GM21367 (cell line): Measurements from ENCODE around the gene KCNK17.
A peak's percentile ranks its signal among the peaks of the same experiment; 100 is the strongest.

Experiments
- ATAC-seq: cut with Tn5 transposase; IDR thresholded peaks from one replicate; pipeline ENCODE4 v1.9.1; 2021; ENCODE audit not compliant: unreplicated experiment

The KCNK17 gene, protein sequence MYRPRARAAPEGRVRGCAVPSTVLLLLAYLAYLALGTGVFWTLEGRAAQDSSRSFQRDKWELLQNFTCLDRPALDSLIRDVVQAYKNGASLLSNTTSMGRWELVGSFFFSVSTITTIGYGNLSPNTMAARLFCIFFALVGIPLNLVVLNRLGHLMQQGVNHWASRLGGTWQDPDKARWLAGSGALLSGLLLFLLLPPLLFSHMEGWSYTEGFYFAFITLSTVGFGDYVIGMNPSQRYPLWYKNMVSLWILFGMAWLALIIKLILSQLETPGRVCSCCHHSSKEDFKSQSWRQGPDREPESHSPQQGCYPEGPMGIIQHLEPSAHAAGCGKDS

DNA sequence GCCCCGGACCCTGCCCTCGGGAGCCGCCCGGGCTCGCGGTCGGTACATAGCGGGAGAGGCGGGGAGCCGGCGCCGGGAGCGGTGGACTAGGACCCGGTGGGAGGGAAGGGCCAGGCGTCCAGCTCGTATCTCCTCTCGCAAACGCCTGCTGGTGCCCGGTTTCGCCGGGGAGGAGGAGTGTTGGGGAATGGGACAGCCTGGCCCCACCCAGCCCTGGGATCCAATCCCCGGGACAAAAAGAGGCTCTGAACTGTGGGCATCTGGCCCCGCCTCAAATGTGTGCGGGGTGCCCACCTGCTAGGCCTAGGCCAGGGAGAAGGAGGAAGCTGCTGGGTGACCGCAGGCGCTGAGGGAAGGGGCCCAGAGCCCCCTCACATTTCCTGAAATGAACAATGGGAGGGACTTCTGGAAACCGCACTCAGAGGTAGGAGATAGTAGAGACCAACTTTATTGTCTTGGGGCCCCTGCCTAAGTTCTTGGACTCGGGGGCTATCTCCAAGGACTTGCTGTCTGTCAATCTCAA lies at the start of gene KCNK17:
Gene KCNK17, minus strand, starts transcription at position 147 of the 523 bp plus-strand sequence. Its CDS starts 99 bp downstream, at position 48.
- ATAC-seq = no peak

DNA sequence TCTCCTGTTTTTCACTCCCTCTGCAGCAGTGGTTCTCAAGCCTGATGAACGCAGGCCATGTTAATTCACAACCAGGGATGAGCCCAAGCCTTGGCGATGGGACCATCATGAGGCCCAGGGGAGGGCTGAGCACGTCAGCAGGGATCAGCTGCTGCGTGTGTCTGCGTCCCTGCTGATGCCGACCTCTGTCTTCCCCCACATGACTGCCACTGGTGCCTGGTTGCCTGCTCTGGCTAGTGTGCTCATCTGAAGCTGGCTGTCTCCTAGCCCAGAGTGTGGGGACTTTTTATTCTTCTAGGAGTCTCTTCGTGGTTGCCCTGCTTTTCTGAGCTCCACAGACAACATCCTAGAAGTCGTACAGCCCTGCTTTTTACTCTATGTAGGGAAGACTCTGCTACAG lies 49.1 kb upstream of the KCNK17 start:
- no peak for ATAC-seq

DNA sequence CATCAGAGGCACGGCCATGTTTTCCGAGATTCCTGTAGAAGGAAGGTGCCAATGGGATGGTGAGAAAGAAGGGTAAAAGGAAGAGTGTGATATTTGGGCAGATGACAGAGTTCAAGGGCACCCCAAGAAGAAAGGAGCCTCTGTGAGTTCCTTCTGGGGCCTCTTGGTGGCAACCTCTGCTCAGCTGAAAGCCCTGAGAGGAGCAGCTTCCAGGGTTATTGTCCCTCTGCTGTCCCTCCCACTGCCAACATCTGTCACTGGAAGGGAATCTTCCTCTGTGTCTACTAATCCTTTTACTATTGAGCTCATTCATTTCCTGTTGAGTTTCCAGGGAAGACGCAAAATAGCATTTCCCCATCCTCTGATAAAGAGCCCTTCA lies 48.3 kb upstream of the KCNK17 start:
- no peak for ATAC-seq

- ATAC-seq = peak; percentile 57
Measured at GRCh38 chr6:39361657-39362486, 47.7 kb upstream of the KCNK17 start.

- ATAC-seq = no peak
Measured at GRCh38 chr6:39360378-39360777, 46.2 kb upstream of the KCNK17 start.

DNA sequence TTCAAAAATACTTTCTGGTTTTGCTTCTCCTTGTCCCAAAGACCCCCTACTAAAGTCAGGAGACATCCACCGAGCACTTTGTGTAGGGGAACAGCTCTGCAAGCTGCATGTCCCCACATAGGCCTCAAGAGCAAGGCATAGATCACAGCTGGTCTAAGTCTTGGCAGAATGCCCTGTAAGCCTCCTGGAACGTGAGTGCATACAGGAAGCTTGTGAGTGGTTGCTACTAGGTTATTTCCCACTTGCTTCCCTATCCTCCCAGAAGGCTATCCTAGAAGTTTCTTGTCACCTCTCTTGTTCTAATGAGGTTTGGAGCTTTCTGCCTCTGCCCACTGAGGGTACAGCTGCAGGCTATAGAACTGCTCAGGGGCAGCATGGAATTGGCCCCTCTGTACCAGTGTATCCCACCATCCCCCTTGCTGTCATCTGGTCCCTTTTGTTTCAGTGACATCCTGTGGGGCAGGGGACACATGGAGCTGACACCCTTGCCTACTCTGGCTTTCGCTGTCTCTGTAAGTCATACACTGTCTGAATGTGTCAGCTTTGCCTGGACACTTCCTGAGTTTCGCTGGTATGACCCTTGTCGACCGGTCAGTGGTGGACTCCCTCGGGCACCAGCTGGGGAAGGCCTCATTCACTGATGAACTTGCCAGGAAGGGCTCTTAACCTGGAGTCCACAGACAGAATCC lies 43.9 kb upstream of the KCNK17 start:
- ATAC-seq = no peak

GRCh38 chr6:39353698-39354315 lies 39.6 kb upstream of the KCNK17 start:
- no peak for ATAC-seq

GRCh38 chr6:39350723-39351505 lies 36.7 kb upstream of the KCNK17 start:
- no peak for ATAC-seq

DNA sequence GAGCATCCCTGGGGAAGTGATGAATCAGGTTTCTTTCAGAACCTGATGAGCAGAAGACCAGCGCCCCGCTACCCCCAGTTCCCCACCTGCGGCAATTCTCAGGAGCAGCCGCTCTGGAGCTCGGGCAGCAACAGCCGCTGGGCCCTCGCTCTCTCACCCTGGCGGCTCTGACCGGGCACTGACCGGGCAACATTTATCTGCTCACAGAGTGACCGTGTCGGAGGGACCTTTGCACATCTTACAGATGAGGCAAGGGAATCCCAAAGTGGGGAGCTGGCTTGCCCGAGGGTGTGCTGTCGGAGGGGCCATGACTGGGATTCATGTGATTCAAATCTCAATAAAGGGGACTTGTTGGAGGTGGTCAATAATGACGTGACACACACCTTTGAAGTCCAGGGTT lies 34.5 kb upstream of the KCNK17 start:
- ATAC-seq = no peak

- ATAC-seq = no peak
Measured at GRCh38 chr6:39347906-39348585, 33.8 kb upstream of the KCNK17 start.

DNA sequence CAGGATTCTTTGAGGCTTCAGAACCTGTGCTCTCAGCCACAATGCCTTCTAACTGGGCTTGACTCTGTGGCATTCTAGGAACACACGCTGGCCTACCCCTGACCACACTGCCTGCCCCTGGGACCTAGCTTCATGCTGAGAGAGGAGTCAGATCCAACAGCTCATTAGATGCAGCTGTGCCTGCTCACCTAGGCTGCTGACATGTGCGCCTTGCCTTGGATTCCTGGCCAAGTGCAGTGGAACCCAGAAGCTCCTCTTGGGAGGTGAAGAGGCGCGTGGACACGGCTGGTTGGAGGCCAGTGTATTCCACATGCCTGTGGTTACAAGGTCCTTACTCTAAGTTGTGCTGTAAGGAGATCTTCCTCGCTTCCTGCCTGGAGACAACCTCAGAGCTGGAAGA lies 33.0 kb upstream of the KCNK17 start:
- no peak for ATAC-seq

GRCh38 chr6:39344821-39345280 lies 30.6 kb upstream of the KCNK17 start:
- no peak for ATAC-seq

DNA sequence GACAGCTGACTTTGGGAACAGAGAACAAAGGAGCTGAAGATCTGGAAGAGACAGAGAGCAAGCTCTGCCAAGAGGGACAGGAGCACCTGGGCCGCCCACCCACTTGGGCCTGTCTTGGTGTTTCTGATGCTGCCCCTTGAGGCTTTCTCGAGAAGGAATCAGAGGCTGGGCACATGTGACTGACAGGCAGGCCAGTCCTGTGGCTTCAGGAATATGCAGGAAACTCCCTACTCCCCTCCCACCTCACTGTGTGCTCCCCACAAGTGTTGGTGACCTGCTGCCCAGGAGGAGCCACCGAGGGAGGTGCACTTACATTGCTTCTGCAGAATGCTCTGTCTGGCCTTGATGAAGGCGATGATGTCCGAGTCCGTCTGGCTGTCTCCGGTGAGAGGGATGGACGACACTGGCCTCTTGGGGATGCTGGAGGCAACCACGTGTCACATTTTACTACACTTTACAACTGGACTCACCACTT lies 29.2 kb upstream of the KCNK17 start:
- no peak for ATAC-seq

GRCh38 chr6:39342692-39343395 lies 28.6 kb upstream of the KCNK17 start:
- no peak for ATAC-seq

GRCh38 chr6:39341937-39342336 lies 27.7 kb upstream of the KCNK17 start:
- no peak for ATAC-seq

GRCh38 chr6:39341352-39341751 lies 27.1 kb upstream of the KCNK17 start:
- no peak for ATAC-seq

- ATAC-seq = no peak
Measured at GRCh38 chr6:39339868-39340550, 25.8 kb upstream of the KCNK17 start.
